Common myeloid progenitor, CD34-positive (primary cell): ENCODE data around the gene FKBP2.

Experiments used
- CTCF ChIA-PET: fragments of 350-600 bp; sonication (Branson Sonifier 250); formaldehyde crosslinking; loops from one replicate; lab custom pipeline; 2021; ENCODE audit warnings: antibody characterized with exemption; lab: Charles Lee
- POLR2A ChIA-PET: fragments of 350-600 bp; sonication (Branson Sonifier 250); formaldehyde crosslinking; loops from one replicate; lab custom pipeline; 2021; ENCODE audit warnings: antibody characterized with exemption; lab: Charles Lee
- DNase-seq, 3 donors: peaks; one replicate each; pipeline versions ENCODE4 v3.0.0 to v3.0.0-alpha.2; 2013
- H3K27ac ChIP-seq, 2 experiments: 1 replicate in 1 of 2; 2 replicates in 1 of 2; pipeline ENCODE4 v1.7.0; 2013; ENCODE audit warnings: inconsistent platforms in 2 of 2, low read length in 2 of 2, mild to moderate bottlenecking in 2 of 2, low read depth in 1 of 2, moderate library complexity in 1 of 2; ENCODE audit not compliant: severe bottlenecking in 2 of 2, insufficient read depth in 1 of 2, poor library complexity in 1 of 2
- H3K27me3 ChIP-seq, 5 experiments: replicated peaks in 2 of 5; 1 replicate in 3 of 5; 2 replicates in 2 of 5; pipeline versions ENCODE4 v1.6.1 to v1.7.0; 2013; ENCODE audit warnings: low read length in 4 of 5, mild to moderate bottlenecking in 2 of 5, moderate library complexity in 2 of 5, inconsistent platforms in 1 of 5; ENCODE audit not compliant: insufficient read depth in 5 of 5, control insufficient read depth in 4 of 5
- H3K36me3 ChIP-seq, 4 experiments: 1 replicate in 2 of 4; 2 replicates in 2 of 4; pipeline versions ENCODE4 v1.6.1 to v1.7.0; 2013; ENCODE audit warnings: low read length in 3 of 4, control low read depth in 1 of 4, mild to moderate bottlenecking in 1 of 4; ENCODE audit not compliant: control insufficient read depth in 4 of 4, insufficient read depth in 4 of 4
- H3K4me1 ChIP-seq, 4 experiments: 1 replicate in 3 of 4; 2 replicates in 1 of 4; pipeline versions ENCODE4 v1.6.1 to v1.7.1; 2013; ENCODE audit warnings: low read length in 3 of 4, mild to moderate bottlenecking in 3 of 4, control low read depth in 1 of 4, inconsistent platforms in 1 of 4, moderate library complexity in 1 of 4; ENCODE audit not compliant: control insufficient read depth in 4 of 4, insufficient read depth in 4 of 4; ENCODE audit errors: control extremely low read depth in 1 of 4
- H3K4me3 ChIP-seq, 7 experiments: 1 replicate in 4 of 7; 2 replicates in 3 of 7; pipeline versions ENCODE4 v1.5.1 to v1.7.0; 2013; ENCODE audit warnings: mild to moderate bottlenecking in 7 of 7, low read length in 6 of 7, moderate library complexity in 6 of 7, inconsistent platforms in 2 of 7, low read depth in 2 of 7, control low read depth in 1 of 7; ENCODE audit not compliant: insufficient read depth in 4 of 7, control insufficient read depth in 1 of 7; ENCODE audit errors: extremely low read depth in 1 of 7
- H3K9me3 ChIP-seq, 5 experiments: 1 replicate in 4 of 5; 2 replicates in 1 of 5; pipeline versions ENCODE4 v1.6.1 to v1.7.1; 2013; ENCODE audit warnings: low read length in 4 of 5, mild to moderate bottlenecking in 2 of 5, inconsistent platforms in 1 of 5, low read depth in 1 of 5, moderate library complexity in 1 of 5; ENCODE audit not compliant: control insufficient read depth in 4 of 5, insufficient read depth in 2 of 5; ENCODE audit errors: control extremely low read depth in 1 of 5
- WGBS: methylation state at CpG from one replicate; pipeline ENCODE4 v1.1.5; 2013; ENCODE audit not compliant: insufficient coverage; 5-methylcytosine and 5-hydroxymethylcytosine counted together

The FKBP2 gene

DNA sequence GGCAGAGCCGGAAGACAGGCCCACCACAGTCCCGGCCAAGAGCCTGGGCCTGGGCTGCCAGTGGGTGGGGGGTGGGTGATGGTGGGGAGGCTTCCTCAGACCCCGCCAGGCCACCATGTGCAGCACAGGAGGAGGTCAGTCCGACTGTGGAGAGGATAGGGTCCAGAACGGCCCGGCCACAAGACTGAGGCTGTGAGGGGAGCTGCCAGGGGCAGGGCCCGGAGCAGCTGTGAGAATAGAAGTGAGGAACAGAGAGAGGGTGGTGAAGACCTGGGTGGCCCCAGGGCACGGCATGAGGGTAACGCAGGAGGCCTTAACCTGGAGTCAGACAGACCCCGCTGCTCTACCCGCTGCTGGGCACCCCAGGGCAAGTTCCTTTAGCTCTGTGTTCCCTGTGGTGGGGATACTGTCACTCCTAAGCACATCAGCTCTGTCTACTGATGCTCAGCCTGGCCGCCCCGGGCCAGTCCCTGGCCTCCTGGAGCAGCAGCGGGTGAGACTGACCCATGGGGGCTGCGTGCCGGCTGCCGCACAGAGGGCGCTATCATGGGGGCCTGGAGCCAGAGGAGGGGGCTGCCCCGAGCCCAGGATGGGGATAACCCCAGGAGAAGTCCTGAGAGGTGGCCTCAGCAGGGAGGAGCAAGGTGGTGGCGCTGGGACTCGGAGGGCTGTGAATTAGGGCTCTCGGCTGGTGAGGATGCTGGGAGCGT lies 32.7 kb upstream of the FKBP2 start:
- Histone ChIP-seq H3K36me3 (peaks cover 9 to 58% (median 41%) of the 10 kb centered on the region in 4 experiments), H3K27ac (peak overlapping the region; percentile 89 to 95), H3K4me1 (peaks cover 5 to 55% (median 53%) of the 10 kb centered on the region in 4 experiments), H3K9me3 (no peaks in the 10 kb centered on the region), H3K4me3 (peak overlapping the region; percentile 36 to 94 (median 84)), H3K27me3 (no peaks in the 10 kb centered on the region)
- ChIA-PET CTCF (interaction anchor here (1.1 to 15.6 kb wide), 9 partner anchors 12 to 123 kb away, joined by 5 to 321 read pairs (median 58); partner anchors contain the start of genes CATSPERZ, DNAJC4, ESRRA and FKBP2), POLR2A (interaction anchor here (0.6 to 5.9 kb wide), 11 partner anchors 9 to 109 kb away, joined by 3 to 74 read pairs (median 20); partner anchors contain the start of genes DNAJC4, ESRRA, FKBP2 and NUDT22)
- DNase-seq = no peak
- WGBS = 45% methylated on average over 20 of the region's 23 CpGs

- Histone ChIP-seq H3K27me3 (no peaks in the 10 kb centered on the region), H3K4me3 (peak overlapping the region in 4 of 7 experiments; percentile 77 to 94 (median 90)), H3K36me3 (peaks cover 9 to 55% (median 37%) of the 10 kb centered on the region in 4 experiments), H3K9me3 (no peaks in the 10 kb centered on the region), H3K27ac (peak overlapping the region; percentile 89 to 95), H3K4me1 (peaks cover 5 to 55% (median 52%) of the 10 kb centered on the region in 4 experiments)
- WGBS = 77% methylated on average over 17 of the region's 18 CpGs
- ChIA-PET CTCF (interaction anchor here (1.6 to 15.6 kb wide), 7 partner anchors 11 to 94 kb away, joined by 7 to 321 read pairs (median 88); partner anchors contain the start of genes CATSPERZ, DNAJC4, ESRRA and FKBP2), POLR2A (interaction anchor here (1.2 to 5.3 kb wide), 4 partner anchors 8 to 96 kb away, joined by 4 to 74 read pairs (median 27); partner anchors contain the start of genes ESRRA, FKBP2 and PPP1R14B)
- DNase-seq = no peak
Observed at GRCh38 chr11:64208796-64209562, 31.9 kb upstream of the FKBP2 start.

GRCh38 chr11:64209563-64209843 lies 31.4 kb upstream of the FKBP2 start:
- no peaks in the 10 kb centered on the region for H3K9me3 ChIP-seq
- WGBS = 76% methylated on average over 7 of the region's 8 CpGs
- ChIA-PET CTCF (interaction anchor here (1.6 to 15.6 kb wide), 5 partner anchors 11 to 93 kb away, joined by 7 to 321 read pairs (median 123); partner anchors contain the start of genes CATSPERZ, DNAJC4, ESRRA and FKBP2), POLR2A (interaction anchor here (1.2 kb wide), 1 partner anchor 8 kb away, joined by 4 read pairs; no protein-coding TSS in a partner anchor)
- no peak for DNase-seq
- no peaks in the 10 kb centered on the region for H3K27me3 ChIP-seq
- no peak overlapping the region for H3K4me3 ChIP-seq
- H3K36me3 ChIP-seq = peaks cover 9 to 52% (median 35%) of the 10 kb centered on the region in 4 experiments
- H3K4me1 ChIP-seq = peaks cover 5 to 50% (median 47%) of the 10 kb centered on the region in 4 experiments
- peak overlapping the region in 1 of 2 experiments; percentile 95 for H3K27ac ChIP-seq

GRCh38 chr11:64210301-64211020 lies 30.4 kb upstream of the FKBP2 start:
- no peak for DNase-seq
- H3K4me1 ChIP-seq = peaks cover 5 to 41% (median 37%) of the 10 kb centered on the region in 4 experiments
- ChIA-PET CTCF (interaction anchor here (1.0 to 15.6 kb wide), 5 partner anchors 10 to 127 kb away, joined by 3 to 321 read pairs (median 123); partner anchors contain the start of genes CATSPERZ, ESRRA, FKBP2 and NUDT22), POLR2A (interaction anchor here (0.5 to 1.0 kb wide), 2 partner anchors 9 to 31 kb away, joined by 3 read pairs; partner anchors contain the start of gene FKBP2)
- 97% methylated on average over 22 of the region's 24 CpGs for WGBS
- H3K9me3 ChIP-seq = no peaks in the 10 kb centered on the region
- peaks cover 12 to 59% (median 41%) of the 10 kb centered on the region in 4 experiments for H3K36me3 ChIP-seq
- H3K4me3 ChIP-seq = no peak overlapping the region
- H3K27ac ChIP-seq = no peak overlapping the region
- H3K27me3 ChIP-seq = no peaks in the 10 kb centered on the region

DNA sequence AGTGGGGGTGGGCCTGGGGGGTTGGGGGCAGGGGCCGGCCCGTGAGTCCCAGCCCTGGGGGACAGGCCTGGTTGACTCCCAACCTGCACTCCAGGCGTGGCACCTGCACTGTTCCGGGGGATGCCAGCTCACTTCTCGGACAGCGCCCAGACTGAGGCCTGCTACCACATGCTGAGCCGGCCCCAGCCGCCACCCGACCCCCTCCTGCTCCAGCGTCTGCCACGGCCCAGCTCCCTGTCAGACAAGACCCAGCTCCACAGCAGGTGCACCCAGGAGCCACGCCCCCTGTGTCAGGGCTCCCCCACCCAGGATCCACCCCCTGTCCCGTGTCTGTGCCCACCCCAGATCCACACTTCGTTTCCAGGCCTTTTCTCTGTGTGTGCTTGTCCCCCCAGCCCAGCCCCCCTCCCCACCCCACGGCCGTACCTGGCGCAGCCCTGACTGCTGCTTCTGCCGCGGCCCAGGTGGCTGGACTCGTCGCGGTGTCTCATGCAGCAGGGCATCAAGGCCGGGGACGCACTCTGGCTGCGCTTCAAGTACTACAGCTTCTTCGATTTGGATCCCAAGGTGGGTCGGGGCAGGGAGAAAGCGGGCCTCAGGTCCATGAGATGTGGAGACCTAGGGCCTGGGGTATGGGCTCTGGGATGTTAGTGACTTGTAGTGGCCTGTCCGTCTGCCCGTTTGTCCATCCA lies 29.6 kb upstream of the FKBP2 start:
- CTCF ChIA-PET = interaction anchor here (1.0 to 15.6 kb wide), 2 partner anchors 9 to 127 kb away, joined by 3 to 321 read pairs; partner anchors contain the start of genes NUDT22 and TRPT1
- DNase-seq = no peak
- H3K27ac ChIP-seq = peak overlapping the region in 1 of 2 experiments; percentile 49
- H3K4me3 ChIP-seq = no peak overlapping the region
- H3K4me1 ChIP-seq = peaks cover 0 to 32% (median 29%) of the 10 kb centered on the region in 4 experiments
- no peaks in the 10 kb centered on the region for H3K27me3 ChIP-seq
- whole genome bisulfite sequencing = 93% methylated on average over 17 of the region's 30 CpGs
- no peaks in the 10 kb centered on the region for H3K9me3 ChIP-seq
- H3K36me3 ChIP-seq = peaks cover 12 to 61% (median 41%) of the 10 kb centered on the region in 4 experiments
- POLR2A ChIA-PET = interaction anchor here (0.5 to 1.2 kb wide), 3 partner anchors 13 to 30 kb away, joined by 3 read pairs; partner anchors contain the start of gene FKBP2
